ENCODE measurements around the gene PTPRG. TPM values are rescaled to one million over a fixed set of nuclear protein-coding genes. Genes with fewer than 3 reads are reported as not detected.

Gene PTPRG
- total and polyA plus RNA-seq, 2 experiments from 2014 or later = 8.5 to 34.9 TPM

GRCh38 chr3:61686228-61686648 lies 124.9 kb downstream of the PTPRG start:
- no peaks in the 10 kb centered on the region for H3K9me2 ChIP-seq (replicated peaks; ENCODE audit: insufficient read depth)
- no peaks in the 10 kb centered on the region for H3K36me3 ChIP-seq (replicated peaks; ENCODE audit: insufficient read depth, low read depth)
- no peak overlapping the region for H3K27ac ChIP-seq
- peaks cover 13% of the 10 kb centered on the region for H3K4me1 ChIP-seq (ENCODE audit: insufficient read depth)
- DNase-seq (ENCODE audit: low spot score) = no peak
- H3K4me3 ChIP-seq = no peak overlapping the region
- TF ChIP-seq CTCF (IDR thresholded peaks at IDR 0.05; ENCODE audit: poor library complexity) = no peak
- no peak for TF ChIP-seq EZH2 (IDR thresholded peaks at IDR 0.05; ENCODE audit: borderline replicate concordance)
- no peak for TF ChIP-seq EZH2phosphoT487 (IDR thresholded peaks at IDR 0.05; ENCODE audit: low read depth, severe bottlenecking, unreplicated experiment)
- H3K4me2 ChIP-seq = no peak overlapping the region
- 89% methylated on average over 3 of the region's 3 CpGs for whole genome bisulfite sequencing (ENCODE audit: low lambda C conversion rate, missing lambda C conversion rate)
- peaks cover 42% of the 10 kb centered on the region for H3K79me2 ChIP-seq
- H3K9me3 ChIP-seq (ENCODE audit: low read depth) = no peaks in the 10 kb centered on the region
- no peaks in the 10 kb centered on the region for H4K20me1 ChIP-seq (ENCODE audit: insufficient read depth, poor library complexity, severe bottlenecking)
- H3K27me3 ChIP-seq = no peaks in the 10 kb centered on the region
- H2AFZ ChIP-seq = no peak overlapping the region

DNA sequence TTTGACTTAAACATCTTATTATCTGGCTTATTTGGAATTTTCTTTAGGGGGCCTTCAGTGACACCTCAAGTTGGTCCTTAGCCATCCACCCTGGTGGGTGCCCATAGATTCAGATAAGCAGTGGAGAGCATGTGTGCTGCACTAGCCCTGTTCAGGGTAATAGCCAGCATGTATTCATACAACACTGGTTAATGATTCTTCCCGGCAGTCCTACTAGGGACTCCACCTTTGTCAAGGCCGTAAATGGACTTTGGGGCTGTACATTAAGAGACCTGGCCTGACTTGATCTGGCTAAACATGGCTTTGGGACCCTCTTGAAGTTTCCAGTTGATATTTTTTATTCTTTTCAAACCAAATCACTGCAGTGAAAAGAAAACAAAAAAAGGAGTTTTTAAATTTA lies 125.8 kb downstream of the PTPRG start:
- Histone ChIP-seq H3K27me3 (no peaks in the 10 kb centered on the region), H3K9me2 (replicated peaks; ENCODE audit: insufficient read depth) (no peaks in the 10 kb centered on the region), H3K4me1 (ENCODE audit: insufficient read depth) (peaks cover 13% of the 10 kb centered on the region), H3K36me3 (replicated peaks; ENCODE audit: insufficient read depth, low read depth) (no peaks in the 10 kb centered on the region), H3K9me3 (ENCODE audit: low read depth) (no peaks in the 10 kb centered on the region), H2AFZ (no peak overlapping the region), H3K4me2 (peak overlapping the region; percentile 12), H3K27ac (no peak overlapping the region), H3K4me3 (no peak overlapping the region), H3K79me2 (peaks cover 42% of the 10 kb centered on the region), H4K20me1 (ENCODE audit: insufficient read depth, poor library complexity, severe bottlenecking) (no peaks in the 10 kb centered on the region)
- peak; percentile 20 for DNase-seq (ENCODE audit: low spot score)
- WGBS (ENCODE audit: low lambda C conversion rate, missing lambda C conversion rate) = 55% methylated on average over 2 of the region's 2 CpGs
- TF ChIP-seq EZH2phosphoT487 (IDR thresholded peaks at IDR 0.05; ENCODE audit: low read depth, severe bottlenecking, unreplicated experiment) (no peak), EZH2 (IDR thresholded peaks at IDR 0.05; ENCODE audit: borderline replicate concordance) (no peak), CTCF (IDR thresholded peaks at IDR 0.05; ENCODE audit: poor library complexity) (no peak)

GRCh38 chr3:61687663-61688306 lies 126.4 kb downstream of the PTPRG start:
- WGBS (ENCODE audit: low lambda C conversion rate, missing lambda C conversion rate) = 71% methylated on average over 5 of the region's 5 CpGs
- peaks cover 42% of the 10 kb centered on the region for H3K79me2 ChIP-seq
- TF ChIP-seq CTCF (IDR thresholded peaks at IDR 0.05; ENCODE audit: poor library complexity) = no peak
- no peak for TF ChIP-seq EZH2phosphoT487 (IDR thresholded peaks at IDR 0.05; ENCODE audit: low read depth, severe bottlenecking, unreplicated experiment)
- TF ChIP-seq EZH2 (IDR thresholded peaks at IDR 0.05; ENCODE audit: borderline replicate concordance) = no peak

More at GRCh38 chr3:61687663-61688306, 126.4 kb downstream of the PTPRG start:
- Histone ChIP-seq H3K4me2 (peak overlapping the region; percentile 47), H3K36me3 (replicated peaks; ENCODE audit: insufficient read depth, low read depth) (no peaks in the 10 kb centered on the region), H3K27me3 (no peaks in the 10 kb centered on the region), H3K4me3 (no peak overlapping the region), H2AFZ (no peak overlapping the region), H3K9me3 (ENCODE audit: low read depth) (no peaks in the 10 kb centered on the region), H4K20me1 (ENCODE audit: insufficient read depth, poor library complexity, severe bottlenecking) (no peaks in the 10 kb centered on the region), H3K9me2 (replicated peaks; ENCODE audit: insufficient read depth) (no peaks in the 10 kb centered on the region), H3K4me1 (ENCODE audit: insufficient read depth) (peaks cover 13% of the 10 kb centered on the region), H3K27ac (no peak overlapping the region)
- DNase-seq (ENCODE audit: low spot score) = no peak
